Stimulated activated CD8-positive, alpha-beta memory T cell treated with anti-CD3 and anti-CD28 coated beads, Interleukin-2, amount 100 ng/mL, for 48 hours (primary cell): ENCODE measurements around the gene TRIM26.
"Not testable (repeated sequence)": the region's sequence is repeated elsewhere in the genome, so short reads cannot be mapped to it uniquely, and the experiment has no call there.

Experiments
- DNase-seq, 2 donors: peaks; one replicate each; pipeline ENCODE4 v3.0.0-alpha.2; 2020; ENCODE audit warnings: low read depth in 2 of 2

The TRIM26 gene

GRCh38 chr6:30154709-30155519 is 58.3 kb downstream of the TRIM26 start:
- DNase-seq, result no peak

- DNase-seq, result no peak
Observed at GRCh38 chr6:30154061-30154460, 59.1 kb downstream of the TRIM26 start.

- no peak for DNase-seq
Observed at GRCh38 chr6:30152910-30153610, 60.1 kb downstream of the TRIM26 start.

- no peak for DNase-seq
Observed at GRCh38 chr6:30152016-30152673, 61.1 kb downstream of the TRIM26 start.

- DNase-seq, result no peak
Observed at GRCh38 chr6:30151580-30151979, 61.6 kb downstream of the TRIM26 start.

GRCh38 chr6:30150671-30151395 is 62.4 kb downstream of the TRIM26 start:
- DNase-seq, result no peak

GRCh38 chr6:30149858-30150550 is 63.2 kb downstream of the TRIM26 start:
- DNase-seq, result no peak

- no peak for DNase-seq
Observed at GRCh38 chr6:30149234-30149633, 64.0 kb downstream of the TRIM26 start.

- no peak for DNase-seq
Observed at GRCh38 chr6:30147096-30147495, 66.1 kb downstream of the TRIM26 start.

- no peak for DNase-seq
Observed at GRCh38 chr6:30145818-30146217, 67.4 kb downstream of the TRIM26 start.

GRCh38 chr6:30144811-30145210 is 68.4 kb downstream of the TRIM26 start:
- DNase-seq, result no peak

- no peak for DNase-seq
Observed at GRCh38 chr6:30143780-30144179, 69.4 kb downstream of the TRIM26 start.

- DNase-seq, result no peak
Observed at GRCh38 chr6:30142665-30143064, 70.5 kb downstream of the TRIM26 start.

- not testable (repeated sequence) for DNase-seq
Observed at GRCh38 chr6:30140240-30140639, 73.0 kb downstream of the TRIM26 start.

- DNase-seq, result no peak
Observed at GRCh38 chr6:30136570-30137286, 76.5 kb downstream of the TRIM26 start.

GRCh38 chr6:30135757-30136156 is 77.4 kb downstream of the TRIM26 start, which contains the start of gene TRIM40:
TRIM40 (plus strand) TSS chr6:30136140; CDS start chr6:30137037, 897 bp downstream.
- no peak for DNase-seq

GRCh38 chr6:30135147-30135546 is 78.1 kb downstream of the TRIM26 start:
- no peak for DNase-seq
